AG20443 (cell line): ENCODE measurements around the gene GNPTAB.
"Not testable (repeated sequence)": the region's sequence is repeated elsewhere in the genome, so short reads cannot be mapped to it uniquely, and the experiment has no call there.

Experiments used
- DNase-seq: peaks from one replicate; pipeline ENCODE4 v3.0.0; 2012; ENCODE audit warnings: low spot score, mixed read lengths

GNPTAB gene

GRCh38 chr12:101737476-101737875 is 93.3 kb downstream of the GNPTAB start:
- no peak for DNase-seq

- not testable (repeated sequence) for DNase-seq
These were observed 96.3 kb downstream of the GNPTAB start for GRCh38 chr12:101734482-101734881.

DNA sequence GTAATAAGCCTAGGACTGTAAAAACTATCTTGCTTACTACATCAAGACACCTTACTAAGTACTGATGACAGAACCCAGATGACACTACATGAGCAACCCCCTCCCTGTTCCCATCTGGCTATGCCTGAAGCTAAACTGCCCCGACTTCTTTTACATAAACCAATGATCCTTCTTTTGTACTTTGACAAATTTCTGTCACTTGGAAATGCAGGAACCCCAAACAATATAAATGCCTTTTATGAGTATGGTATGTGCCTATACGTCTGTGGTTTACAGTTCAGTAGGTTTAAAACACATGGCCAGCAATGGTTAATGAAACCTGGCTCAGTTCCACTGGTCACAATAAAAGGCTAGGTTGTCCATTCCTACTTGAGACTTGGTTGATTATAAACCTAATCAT is 97.6 kb downstream of the GNPTAB start:
- no peak for DNase-seq

DNA sequence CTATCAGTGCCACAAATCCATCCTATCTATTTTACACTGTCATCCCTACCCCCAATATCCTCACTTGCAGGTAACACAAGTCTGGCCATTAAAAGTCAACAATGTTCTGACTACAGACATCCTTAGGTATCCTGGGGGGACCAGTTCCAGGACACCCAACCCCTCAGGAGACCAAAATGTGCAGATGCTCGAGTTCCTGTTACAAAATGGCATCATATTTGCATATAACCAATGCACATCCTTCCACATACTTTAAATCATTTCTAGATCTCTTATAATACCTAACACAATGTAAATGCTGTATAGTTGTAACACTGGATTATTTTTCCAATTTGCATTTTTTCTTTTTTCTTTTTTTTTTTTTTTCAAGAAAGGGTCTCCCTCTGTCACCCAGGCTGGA is 98.4 kb downstream of the GNPTAB start:
- DNase-seq = no peak

- DNase-seq = no peak
These were observed 100.9 kb downstream of the GNPTAB start for GRCh38 chr12:101729842-101730241.

DNA sequence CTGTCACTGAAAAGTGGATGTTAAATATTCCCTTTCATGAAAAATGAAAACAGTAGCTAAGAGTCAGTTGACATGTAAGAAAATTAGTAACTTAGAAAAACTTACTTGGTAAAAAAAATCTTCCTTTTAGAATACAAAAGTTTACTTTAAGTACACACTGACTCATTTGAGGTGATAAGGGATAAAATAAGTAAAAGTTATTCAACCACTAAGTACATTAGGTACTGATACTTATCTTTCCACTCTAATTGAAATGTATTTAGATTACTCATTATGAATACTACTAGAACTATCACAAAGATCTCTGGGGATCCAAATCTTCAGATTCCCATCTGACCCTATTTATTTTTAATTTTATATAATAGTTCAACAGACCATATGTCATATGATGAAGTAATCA is 103.7 kb downstream of the GNPTAB start:
- DNase-seq = no peak

DNA sequence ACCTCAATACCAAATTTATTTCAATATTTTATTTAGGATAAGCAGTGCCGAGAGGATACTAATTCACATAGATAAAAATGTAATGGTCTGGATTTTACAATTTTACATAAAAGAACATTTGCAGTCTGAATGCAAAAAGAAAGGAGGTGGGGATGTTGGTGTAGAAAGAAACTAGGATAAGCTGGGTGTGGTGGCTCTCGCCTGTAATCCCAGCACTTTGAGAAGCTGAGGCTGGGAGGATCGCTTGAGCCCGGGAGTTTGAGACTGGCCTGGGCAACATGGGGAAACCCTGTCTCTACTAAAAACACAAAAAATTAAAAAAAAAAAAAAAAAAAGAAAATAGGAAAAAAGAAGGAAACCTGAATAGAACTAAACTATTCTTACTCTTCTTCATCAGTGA is 108.4 kb downstream of the GNPTAB start:
- DNase-seq = no peak

GRCh38 chr12:101720118-101720517 is 110.6 kb downstream of the GNPTAB start:
- no peak for DNase-seq

- DNase-seq = no peak
These were observed 111.2 kb downstream of the GNPTAB start for GRCh38 chr12:101719566-101719965.

- no peak for DNase-seq
These were observed 115.8 kb downstream of the GNPTAB start for GRCh38 chr12:101714877-101715444.

DNA sequence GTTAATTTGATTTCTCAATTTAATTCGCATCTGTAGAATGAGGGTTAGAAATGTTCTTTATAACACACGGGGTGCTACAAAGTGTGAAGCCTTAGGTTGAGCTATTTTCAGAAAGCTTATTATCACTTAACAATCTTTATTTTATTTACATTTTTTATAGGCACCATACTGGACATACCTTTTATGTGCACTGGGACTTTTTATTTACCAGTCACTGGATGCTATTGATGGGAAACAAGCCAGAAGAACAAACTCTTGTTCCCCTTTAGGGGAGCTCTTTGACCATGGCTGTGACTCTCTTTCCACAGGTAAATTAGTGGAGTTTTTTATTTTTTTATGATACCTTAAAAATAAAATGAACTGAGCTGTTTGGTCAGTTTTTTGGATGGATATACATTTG is 116.8 kb downstream of the GNPTAB start:
- DNase-seq = no peak

- peak; percentile 18 for DNase-seq
These were observed 117.6 kb downstream of the GNPTAB start for GRCh38 chr12:101713059-101713682.

- DNase-seq = no peak
These were observed 120.5 kb downstream of the GNPTAB start for GRCh38 chr12:101710288-101710687.

DNA sequence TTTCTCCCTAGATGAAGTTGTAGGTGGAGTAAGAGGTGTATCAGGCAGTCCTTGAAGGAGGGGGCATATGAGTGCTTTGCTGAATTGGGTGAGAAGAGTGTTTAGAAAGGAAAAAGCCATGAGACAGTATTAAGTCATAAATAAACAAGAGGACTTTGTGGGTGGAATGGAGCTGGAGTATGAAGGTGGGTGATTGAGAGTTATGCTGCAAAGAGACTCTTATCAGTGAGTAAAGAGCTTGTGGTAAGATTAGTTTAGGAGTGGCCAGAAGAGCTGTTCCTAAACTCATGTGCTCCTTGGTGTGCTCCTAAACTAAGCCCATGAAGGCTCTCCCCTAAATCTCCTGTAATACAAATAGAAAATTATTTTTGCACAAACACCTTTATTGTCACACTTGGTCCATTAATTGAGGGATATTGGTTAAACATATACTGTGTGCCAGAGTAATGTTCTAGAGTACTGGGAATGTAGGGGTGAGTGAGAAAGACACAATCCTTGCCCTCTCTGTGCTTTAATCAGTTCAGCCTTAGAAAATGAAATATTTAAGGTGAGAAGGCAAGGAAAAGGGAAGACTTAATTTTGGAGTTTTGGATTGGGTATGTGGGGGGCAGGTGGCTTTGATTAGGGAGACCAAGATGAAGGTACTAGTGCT is 123.5 kb downstream of the GNPTAB start:
- no peak for DNase-seq

DNA sequence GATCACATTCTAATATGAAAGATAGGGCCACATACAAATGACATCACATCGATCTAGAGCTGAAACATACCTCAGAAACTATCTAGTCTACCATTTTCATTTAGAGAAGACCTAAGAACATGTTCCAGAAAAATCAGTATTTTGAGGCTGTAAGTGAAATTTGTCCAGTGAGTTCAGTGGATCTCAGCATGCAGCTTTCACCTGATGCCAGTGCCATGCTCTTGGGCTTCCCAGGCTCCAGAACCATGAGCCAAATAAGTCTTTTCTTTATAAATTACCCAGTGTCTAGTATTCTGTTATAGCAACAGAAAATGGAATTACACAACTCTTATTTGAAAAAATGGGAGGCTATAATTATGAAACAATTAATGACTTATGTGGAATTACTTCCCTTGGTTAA is 124.4 kb downstream of the GNPTAB start:
- no peak for DNase-seq

- DNase-seq = no peak
These were observed 127.3 kb downstream of the GNPTAB start for GRCh38 chr12:101703487-101703886.

GRCh38 chr12:101700299-101700820 is 130.4 kb downstream of the GNPTAB start:
- DNase-seq = no peak

- DNase-seq = peak; percentile 26
These were observed 131.9 kb downstream of the GNPTAB start for GRCh38 chr12:101698800-101699347.

GRCh38 chr12:101697930-101698799 is 132.6 kb downstream of the GNPTAB start:
- peak; percentile 84 for DNase-seq

DNA sequence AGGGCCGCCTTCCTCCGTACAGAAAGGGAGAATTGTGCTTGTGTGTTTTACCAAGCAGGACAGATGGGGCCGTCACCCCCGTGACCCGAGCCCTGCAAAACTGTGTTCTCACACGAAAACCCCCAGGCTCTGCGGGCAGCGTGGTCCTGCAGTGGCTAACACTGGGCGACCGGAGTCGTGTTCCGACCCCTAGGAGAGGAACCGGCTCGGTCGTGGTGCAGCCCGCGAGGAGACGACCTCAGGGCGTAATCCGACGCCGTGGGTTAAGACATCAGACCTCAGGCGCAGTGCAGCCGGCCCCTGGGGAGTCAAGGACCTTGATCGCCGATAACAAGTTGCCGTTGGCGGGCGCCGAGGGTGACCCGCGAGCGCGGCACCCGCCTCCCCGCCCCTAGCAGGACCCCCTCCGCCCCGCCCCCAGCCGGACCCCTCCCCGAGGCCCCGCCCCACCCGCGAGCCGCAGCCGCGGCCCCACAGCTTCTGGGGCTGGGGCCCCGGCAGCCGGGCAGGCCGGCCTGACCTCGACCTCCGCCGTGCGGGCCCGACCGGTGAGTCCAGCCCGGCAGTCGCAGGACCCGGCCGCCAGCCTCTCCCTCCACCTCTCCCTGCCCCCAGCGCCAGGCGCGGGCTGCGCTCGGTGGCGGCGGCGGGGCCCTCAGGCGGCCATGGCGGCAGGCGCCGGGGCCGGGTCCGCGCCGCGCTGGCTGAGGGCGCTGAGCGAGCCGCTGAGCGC is 133.4 kb downstream of the GNPTAB start, which contains the start of gene CHPT1:
TSS of gene CHPT1 (plus strand) at position 444 of the 733 bp plus-strand sequence. CDS start at position 666, 222 bp downstream.
- peak; percentile 80 for DNase-seq
